ENCODE results near the gene UIMC1. TPM values are rescaled to one million over a fixed set of nuclear protein-coding genes. Genes with fewer than 3 reads are reported as not detected.

The UIMC1 gene
- total RNA-seq, 1 donor from 2014 or later = 70.6 TPM

DNA sequence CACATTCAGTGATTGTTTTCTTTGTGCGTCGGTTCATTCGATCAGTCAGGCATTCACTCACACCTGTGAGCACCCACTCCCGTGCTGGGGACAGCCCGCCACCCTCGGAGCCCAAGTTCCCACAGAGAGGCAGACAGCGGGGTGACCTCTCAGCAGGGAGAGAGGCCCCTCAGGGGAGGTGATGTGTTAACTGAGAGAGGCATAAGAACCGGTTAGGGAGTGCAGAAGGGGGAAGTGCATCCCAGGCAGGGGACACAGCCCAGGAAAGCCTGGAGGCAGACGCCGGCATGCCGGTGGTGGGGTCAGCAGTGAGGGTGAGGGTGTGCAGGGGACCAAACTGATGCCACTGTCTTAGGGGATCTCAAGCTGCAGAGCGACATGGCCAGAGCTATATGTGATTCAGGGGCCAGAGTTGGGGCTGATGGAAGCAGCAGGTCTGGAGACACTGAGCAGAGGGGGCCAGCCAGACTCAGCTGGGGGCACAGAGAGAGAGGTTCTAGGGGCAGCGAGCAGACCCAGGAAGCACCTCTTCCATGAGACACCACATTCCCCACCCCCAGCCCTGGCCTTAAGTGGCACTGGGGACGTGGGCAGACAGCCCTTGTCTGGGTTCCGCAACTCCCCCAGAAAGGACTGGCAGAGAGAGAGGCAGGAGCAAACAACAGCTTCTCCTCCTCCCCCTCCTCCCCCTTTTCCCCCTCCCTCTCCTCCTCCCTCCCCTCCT is 143.4 kb downstream of the UIMC1 start:
- H3K36me3 Mint-ChIP-seq (ENCODE audit: low read depth) = no peaks in the 10 kb centered on the region

DNA sequence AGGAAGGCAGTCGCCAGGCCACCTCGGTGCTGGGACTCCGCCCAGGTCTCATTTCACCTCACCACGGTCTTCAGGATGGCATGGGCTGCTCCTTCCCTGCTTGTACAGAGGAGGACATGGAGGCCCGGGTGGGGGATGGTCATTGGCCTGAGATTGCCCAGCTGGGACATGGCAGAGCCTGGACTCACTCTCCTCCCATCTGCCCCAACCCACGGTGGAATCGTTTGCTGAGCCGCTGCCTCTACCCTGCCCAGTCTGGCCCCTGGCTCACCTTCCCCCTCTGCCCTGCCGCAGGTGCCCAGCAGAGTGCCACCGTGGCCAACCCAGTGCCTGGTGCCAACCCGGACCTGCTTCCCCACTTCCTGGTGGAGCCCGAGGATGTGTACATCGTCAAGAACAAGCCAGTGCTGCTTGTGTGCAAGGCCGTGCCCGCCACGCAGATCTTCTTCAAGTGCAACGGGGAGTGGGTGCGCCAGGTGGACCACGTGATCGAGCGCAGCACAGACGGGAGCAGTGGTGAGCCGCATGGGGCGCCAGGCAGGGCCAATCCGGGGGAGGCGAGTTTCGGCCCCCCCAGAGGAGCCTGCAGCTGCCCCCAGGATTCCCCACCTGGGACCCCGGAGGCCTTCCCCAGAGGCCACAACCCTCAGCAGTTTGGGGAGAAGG is 144.1 kb downstream of the UIMC1 start:
- Mint-ChIP-seq H3K36me3 (ENCODE audit: low read depth) (no peaks in the 10 kb centered on the region), H3K4me1 (ENCODE audit: low read depth) (no peaks in the 10 kb centered on the region), H3K9me3 (no peaks in the 10 kb centered on the region), H3K4me3 (no peak overlapping the region), H3K27ac (no peak overlapping the region), H3K27me3 (ENCODE audit: insufficient read depth) (peaks cover 21% of the 10 kb centered on the region)
- no peak for DNase-seq (ENCODE audit: low spot score)
- intact Hi-C loops (cut with micrococcal nuclease) = no loop called here

More for the DNA sequence above, 143.4 kb downstream of the UIMC1 start:
- Mint-ChIP-seq H3K4me3 (no peak overlapping the region), H3K27me3 (ENCODE audit: insufficient read depth) (peaks cover 21% of the 10 kb centered on the region), H3K4me1 (ENCODE audit: low read depth) (no peaks in the 10 kb centered on the region), H3K27ac (no peak overlapping the region), H3K9me3 (no peaks in the 10 kb centered on the region)
- intact Hi-C loops (cut with micrococcal nuclease) = no loop called here
- no peak for DNase-seq (ENCODE audit: low spot score)

DNA sequence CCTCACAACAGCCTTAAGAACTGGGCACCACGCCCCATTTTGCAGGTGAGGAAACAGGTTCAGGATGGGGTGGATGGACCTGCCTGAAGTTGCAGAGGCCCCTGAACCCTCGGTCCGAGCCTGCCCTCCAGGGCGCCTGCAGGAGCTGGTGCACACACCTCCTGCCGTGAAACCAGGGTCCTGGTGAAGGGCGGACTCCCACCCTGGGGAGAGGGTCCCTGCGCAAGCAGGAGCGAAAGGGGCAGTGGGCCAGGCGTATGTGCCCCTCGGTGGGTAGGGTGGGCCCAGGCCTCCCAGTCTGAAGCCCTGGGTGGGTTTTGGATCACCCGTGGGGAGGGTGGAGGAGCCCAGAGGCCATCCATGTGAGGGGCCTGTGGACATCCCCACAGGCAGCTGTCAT is 145.3 kb downstream of the UIMC1 start:
- Mint-ChIP-seq H3K9me3 (no peaks in the 10 kb centered on the region), H3K36me3 (ENCODE audit: low read depth) (no peaks in the 10 kb centered on the region), H3K27me3 (ENCODE audit: insufficient read depth) (peaks cover 13% of the 10 kb centered on the region), H3K4me3 (no peak overlapping the region), H3K4me1 (ENCODE audit: low read depth) (no peaks in the 10 kb centered on the region), H3K27ac (no peak overlapping the region)
- DNase-seq (ENCODE audit: low spot score) = no peak
- intact Hi-C loops (cut with micrococcal nuclease) = no loop called here

DNA sequence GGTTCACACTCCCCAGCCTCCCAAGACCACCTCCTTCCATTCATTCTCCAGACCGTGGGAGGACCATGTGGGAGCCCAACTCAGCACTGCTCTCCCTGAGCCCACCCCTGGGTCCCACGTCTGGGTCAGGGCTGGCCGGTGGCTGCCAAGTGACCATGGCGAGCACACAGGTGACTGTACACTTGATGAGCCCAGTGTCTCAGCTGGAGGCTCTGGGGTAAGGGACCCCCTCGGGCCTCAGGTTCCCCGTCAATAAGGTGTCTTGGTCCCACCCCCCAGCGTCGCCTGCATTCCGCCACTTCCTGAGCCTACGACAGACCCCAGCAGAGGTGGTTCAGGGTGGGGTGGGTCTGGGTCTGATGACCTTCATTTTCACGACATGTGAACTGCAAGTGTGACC is 146.2 kb downstream of the UIMC1 start:
- no peak overlapping the region for H3K27ac Mint-ChIP-seq
- no peak for DNase-seq (ENCODE audit: low spot score)
- no peaks in the 10 kb centered on the region for H3K36me3 Mint-ChIP-seq (ENCODE audit: low read depth)
- H3K4me3 Mint-ChIP-seq = no peak overlapping the region
- no peaks in the 10 kb centered on the region for H3K4me1 Mint-ChIP-seq (ENCODE audit: low read depth)
- H3K9me3 Mint-ChIP-seq = no peaks in the 10 kb centered on the region
- H3K27me3 Mint-ChIP-seq (ENCODE audit: insufficient read depth) = peaks cover 10% of the 10 kb centered on the region
- intact Hi-C loops (cut with micrococcal nuclease) = no loop called here

DNA sequence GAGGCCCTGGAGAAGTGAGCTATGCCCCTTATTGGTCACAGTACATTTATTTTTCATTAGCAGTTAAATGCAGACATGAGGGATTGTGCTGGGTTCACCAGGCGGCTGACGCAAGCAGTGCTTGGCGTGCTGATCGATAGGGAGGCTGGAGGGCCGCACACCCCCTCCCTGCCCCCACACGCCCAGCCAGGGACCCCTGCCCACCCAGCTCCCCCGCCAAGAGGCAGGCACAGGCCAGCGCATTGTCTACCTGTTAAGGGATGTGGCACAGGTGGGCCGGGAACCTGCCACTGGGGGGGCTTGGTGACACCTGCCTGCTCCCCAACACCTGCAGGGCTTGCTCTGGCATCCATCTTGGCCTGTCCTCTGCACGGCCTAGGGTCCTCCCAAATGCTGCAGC is 146.7 kb downstream of the UIMC1 start:
- Mint-ChIP-seq H3K36me3 (ENCODE audit: low read depth) (no peaks in the 10 kb centered on the region), H3K9me3 (no peaks in the 10 kb centered on the region), H3K27ac (no peak overlapping the region), H3K4me3 (no peak overlapping the region), H3K27me3 (ENCODE audit: insufficient read depth) (peaks cover 10% of the 10 kb centered on the region), H3K4me1 (ENCODE audit: low read depth) (no peaks in the 10 kb centered on the region)
- DNase-seq (ENCODE audit: low spot score) = no peak
- intact Hi-C loops (cut with micrococcal nuclease) = no loop called here

DNA sequence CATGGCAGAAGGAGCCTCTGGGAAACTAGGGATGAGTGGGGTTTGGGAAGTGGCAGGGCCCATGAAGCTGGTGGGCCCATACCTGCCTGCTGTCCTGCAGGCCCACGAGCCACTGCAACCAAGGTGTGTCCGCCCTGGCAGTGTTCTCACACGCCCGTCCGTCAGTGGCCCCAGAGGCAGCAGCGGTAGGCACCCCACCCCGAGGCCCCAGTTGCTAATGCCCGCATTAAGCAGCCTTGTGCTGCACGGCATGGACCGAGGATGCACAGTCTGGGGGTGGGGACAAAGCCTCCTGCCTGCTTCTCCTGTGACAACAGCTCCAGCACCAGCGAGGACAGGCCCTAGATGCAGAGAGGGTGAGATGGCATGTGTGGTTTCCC is 148.7 kb downstream of the UIMC1 start:
- Mint-ChIP-seq H3K4me3 (no peak overlapping the region), H3K27me3 (ENCODE audit: insufficient read depth) (peaks cover under 1% of the 10 kb centered on the region), H3K27ac (no peak overlapping the region), H3K9me3 (no peaks in the 10 kb centered on the region), H3K4me1 (ENCODE audit: low read depth) (no peaks in the 10 kb centered on the region), H3K36me3 (ENCODE audit: low read depth) (no peaks in the 10 kb centered on the region)
- DNase-seq (ENCODE audit: low spot score) = no peak
- intact Hi-C loops (cut with micrococcal nuclease) = no loop called here

GRCh38 chr5:176857216-176857893 is 149.2 kb downstream of the UIMC1 start:
- Mint-ChIP-seq H3K27ac (no peak overlapping the region), H3K27me3 (ENCODE audit: insufficient read depth) (peaks cover 2% of the 10 kb centered on the region), H3K9me3 (no peaks in the 10 kb centered on the region), H3K4me3 (no peak overlapping the region), H3K4me1 (ENCODE audit: low read depth) (no peaks in the 10 kb centered on the region), H3K36me3 (ENCODE audit: low read depth) (no peaks in the 10 kb centered on the region)
- intact Hi-C loops (cut with micrococcal nuclease) = no loop called here
- DNase-seq (ENCODE audit: low spot score) = no peak

- DNase-seq (ENCODE audit: low spot score) = no peak
- Mint-ChIP-seq H3K4me1 (ENCODE audit: low read depth) (no peaks in the 10 kb centered on the region), H3K4me3 (no peak overlapping the region), H3K27me3 (ENCODE audit: insufficient read depth) (peaks cover 2% of the 10 kb centered on the region), H3K9me3 (no peaks in the 10 kb centered on the region), H3K27ac (no peak overlapping the region), H3K36me3 (ENCODE audit: low read depth) (no peaks in the 10 kb centered on the region)
- intact Hi-C loops (cut with micrococcal nuclease) = no loop called here
These were observed 149.8 kb downstream of the UIMC1 start for GRCh38 chr5:176856746-176857145.

GRCh38 chr5:176855598-176855997 is 151.0 kb downstream of the UIMC1 start:
- no peaks in the 10 kb centered on the region for H3K36me3 Mint-ChIP-seq (ENCODE audit: low read depth)
- DNase-seq (ENCODE audit: low spot score) = no peak
- no peak overlapping the region for H3K4me3 Mint-ChIP-seq
- H3K27me3 Mint-ChIP-seq (ENCODE audit: insufficient read depth) = peaks cover 2% of the 10 kb centered on the region
- no peaks in the 10 kb centered on the region for H3K9me3 Mint-ChIP-seq
- H3K27ac Mint-ChIP-seq = no peak overlapping the region
- intact Hi-C loops (cut with micrococcal nuclease) = no loop called here
- no peaks in the 10 kb centered on the region for H3K4me1 Mint-ChIP-seq (ENCODE audit: low read depth)

Other genes with a start within 250 kb of the UIMC1 start
- not detected in 2 replicates for gene UNC5A, start 196.2 kb downstream of the UIMC1 start, total RNA-seq
- gene HK3, start 107.4 kb downstream of the UIMC1 start, total RNA-seq = 0.44 and 0.51 TPM in 2 replicates
- 31.6 and 32.9 TPM in 2 replicates for gene ZNF346, start 15.9 kb upstream of the UIMC1 start, total RNA-seq
- 1.2 and 1.4 TPM in 2 replicates for gene FGFR4, start 80.1 kb upstream of the UIMC1 start, total RNA-seq
- 108 and 112 TPM in 2 replicates for gene NSD1, start 127.0 kb upstream of the UIMC1 start, total RNA-seq